Hematopoietic multipotent progenitor cell treated with erythropoietin and hydrocortisone succinate and interleukin-3 and kit ligand, for 4 days (in vitro differentiated cells): ENCODE measurements around the gene PIK3CD.
"Not testable (repeated sequence)": the region's sequence is repeated elsewhere in the genome, so short reads cannot be mapped to it uniquely, and the experiment has no call there.

Source experiments
- DNase-seq: peaks from one replicate; pipeline ENCODE4 v3.0.0-alpha.2; 2015

Gene PIK3CD

DNA sequence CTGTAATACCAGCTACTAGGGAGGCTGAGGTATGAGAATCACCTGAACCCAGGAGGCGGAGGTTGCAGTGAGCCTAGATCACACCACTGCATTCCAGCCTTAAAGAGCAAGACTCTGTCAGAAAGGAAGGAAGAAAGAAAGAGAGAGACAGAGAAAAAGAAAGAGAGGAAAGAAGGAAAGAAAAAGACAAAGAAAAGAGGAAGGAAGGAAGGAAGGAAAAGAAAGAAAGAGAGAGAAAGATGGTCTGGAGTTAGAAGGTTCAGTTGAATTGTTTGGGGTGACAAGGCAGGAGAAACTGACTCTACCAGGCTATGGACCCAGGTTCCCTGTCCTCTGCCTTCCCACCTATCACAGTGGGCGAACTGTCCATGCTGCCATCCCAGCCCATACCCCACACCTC, 27.4 kb upstream of the PIK3CD start:
- no peak for DNase-seq

DNA sequence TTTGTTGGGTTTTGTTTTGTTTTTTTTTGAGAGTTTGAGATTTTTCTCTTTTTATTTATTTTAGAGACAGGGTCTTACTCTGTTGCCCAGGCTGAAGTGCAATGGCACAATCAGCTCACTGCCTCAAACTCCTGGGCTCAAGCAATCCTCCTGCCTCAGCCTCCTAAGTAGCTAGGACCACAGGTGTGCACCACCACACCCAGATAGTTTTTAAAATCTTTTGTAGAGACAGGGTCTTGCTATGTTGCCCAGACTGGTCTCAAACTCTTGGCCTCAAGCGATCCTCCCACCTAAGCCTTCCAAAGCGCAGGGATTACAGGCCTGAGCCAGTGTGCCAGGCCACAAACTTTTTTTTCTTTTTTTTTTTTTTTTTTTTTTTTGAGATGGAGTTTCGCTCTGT, 26.5 kb upstream of the PIK3CD start:
- not testable (repeated sequence) for DNase-seq

DNA sequence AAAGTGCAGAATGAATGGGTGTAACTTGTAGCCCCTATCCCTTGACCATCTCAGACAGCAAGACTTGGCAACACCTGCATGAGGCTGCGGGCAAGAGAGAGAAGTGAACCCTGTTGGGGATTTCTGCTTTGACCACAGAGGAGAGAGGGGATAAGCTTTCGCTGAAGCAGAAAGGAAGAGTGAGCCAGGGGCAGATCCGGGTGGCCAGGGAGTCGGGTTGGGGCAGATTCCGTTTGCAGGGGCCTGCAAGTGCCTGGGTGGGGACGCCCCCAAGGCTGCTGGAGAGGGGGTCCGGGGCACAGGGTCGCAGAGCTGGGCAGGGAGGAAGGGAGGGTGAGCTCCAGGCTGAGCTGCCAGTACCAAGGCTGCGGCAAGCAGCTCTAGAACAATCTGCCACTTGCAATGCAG, 25.3 kb upstream of the PIK3CD start:
- peak; percentile 37 for DNase-seq

DNA sequence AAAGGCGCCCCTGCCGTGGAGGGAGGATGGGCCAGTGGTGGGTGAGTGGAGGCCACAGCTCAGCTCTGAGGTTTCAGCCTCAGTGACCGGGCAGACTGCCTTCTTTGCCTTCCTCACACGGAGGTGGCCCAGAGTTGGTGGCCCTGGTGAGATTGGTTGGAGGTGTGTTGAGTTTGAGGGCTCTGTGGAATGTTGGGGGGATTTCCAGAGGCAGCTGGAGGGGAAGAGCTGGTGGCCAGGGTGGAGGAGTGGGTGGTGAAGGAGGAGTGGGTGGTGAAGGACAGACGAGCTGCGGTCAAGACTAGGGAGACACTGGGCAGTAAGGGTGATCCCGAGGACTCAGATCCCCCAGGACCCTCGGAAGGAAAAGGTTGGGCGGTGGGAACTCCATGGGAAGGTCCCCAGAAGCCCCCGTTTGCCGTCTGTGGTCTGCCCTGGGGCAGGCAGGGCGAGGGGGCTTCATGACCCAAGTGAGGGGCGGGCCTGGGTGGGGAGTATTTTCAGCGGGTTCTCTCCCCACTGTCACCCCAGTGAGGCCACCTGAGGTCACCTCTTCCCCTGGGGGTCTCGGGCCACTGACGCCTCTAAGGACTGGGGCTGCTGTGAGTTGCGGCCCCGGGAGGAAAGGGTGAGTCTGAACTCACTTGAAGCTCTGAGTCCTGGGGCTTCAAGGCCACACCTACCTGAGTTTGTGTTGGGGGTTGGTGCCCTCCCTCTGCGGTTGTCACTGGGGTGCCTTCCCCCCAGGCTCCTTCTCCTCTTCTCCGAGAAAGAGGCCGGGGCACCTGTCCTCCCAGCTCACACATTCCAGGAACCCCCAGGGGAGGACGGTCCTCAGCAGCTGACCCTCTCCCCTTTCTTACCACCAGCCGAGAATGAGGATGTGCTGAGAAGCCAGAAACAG, 22.7 kb upstream of the PIK3CD start:
- DNase-seq = peak; percentile 54

DNA sequence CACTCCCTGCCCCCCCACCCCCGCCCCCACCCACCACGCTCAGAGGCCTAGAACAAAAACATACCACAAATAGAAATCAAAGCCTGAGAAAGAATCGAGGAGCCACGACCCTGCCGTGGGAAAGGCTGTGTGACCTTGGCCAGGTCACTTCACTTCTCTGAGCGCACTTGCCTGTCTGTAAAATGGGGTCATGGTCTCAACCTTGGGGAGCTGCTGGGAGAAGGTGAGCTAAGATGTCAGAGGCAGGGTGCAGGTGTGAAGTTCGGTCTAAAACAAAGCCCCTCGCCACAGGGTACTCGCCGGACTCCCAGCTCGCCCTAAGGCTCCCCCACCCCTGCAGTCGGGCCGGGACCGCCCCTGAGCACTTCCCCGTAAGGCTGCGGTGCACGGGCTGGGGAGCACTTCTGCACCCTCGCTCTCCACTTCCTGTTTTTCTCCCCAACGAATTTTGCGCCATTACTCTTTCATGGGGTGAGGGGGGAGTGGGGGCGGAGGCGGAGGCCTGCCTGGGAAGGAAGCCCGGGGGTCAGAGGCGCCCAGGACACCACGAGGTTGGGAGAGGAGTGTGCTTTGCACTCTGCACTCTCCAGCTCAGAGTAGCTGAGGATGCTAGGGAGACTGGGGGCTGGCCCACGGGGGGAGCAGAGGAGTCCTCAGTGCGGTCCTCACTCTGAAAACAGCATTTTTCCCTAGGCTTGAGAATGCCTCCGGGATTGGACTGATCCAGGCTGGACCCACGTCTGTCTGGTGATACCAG, 21.9 kb upstream of the PIK3CD start:
- peak; percentile 93 for DNase-seq

DNA sequence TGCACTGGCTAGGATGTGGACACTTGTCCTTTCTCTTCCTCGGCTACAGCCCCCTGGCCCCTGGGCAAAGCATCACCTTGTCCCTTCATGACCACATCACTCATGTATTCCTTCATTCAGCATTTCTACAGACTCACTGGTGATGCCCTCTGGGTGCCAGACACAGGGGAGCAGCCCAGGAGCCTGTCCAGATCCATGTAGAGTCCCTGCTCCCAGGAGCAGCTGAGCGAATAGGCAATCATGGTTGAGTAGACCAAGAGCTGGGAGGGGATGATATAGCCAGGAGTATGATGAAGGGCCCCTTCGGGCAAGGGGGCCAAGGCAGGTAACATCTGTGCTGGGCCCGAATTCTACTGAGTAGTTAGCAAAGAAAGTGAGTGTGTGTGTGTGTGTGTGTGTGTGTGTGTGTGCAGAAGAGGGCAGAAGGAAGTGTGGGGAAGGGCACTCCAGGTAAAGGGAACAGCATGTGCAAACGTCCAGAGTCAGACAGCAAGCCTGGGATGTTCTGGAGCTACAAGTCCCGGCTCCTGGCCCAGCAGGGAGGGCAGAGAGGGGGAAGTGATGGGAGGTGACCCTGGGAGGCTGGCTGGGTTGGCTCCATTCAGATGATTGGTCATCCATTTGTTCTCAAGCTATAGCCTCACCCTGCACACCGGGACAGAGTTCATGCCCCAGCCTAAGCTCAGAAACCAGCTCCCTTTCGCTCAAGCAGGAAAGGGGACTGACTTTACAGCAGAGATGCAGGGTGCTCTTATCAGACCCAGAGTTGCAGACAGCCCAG, 21.0 kb upstream of the PIK3CD start:
- DNase-seq = no peak

DNA sequence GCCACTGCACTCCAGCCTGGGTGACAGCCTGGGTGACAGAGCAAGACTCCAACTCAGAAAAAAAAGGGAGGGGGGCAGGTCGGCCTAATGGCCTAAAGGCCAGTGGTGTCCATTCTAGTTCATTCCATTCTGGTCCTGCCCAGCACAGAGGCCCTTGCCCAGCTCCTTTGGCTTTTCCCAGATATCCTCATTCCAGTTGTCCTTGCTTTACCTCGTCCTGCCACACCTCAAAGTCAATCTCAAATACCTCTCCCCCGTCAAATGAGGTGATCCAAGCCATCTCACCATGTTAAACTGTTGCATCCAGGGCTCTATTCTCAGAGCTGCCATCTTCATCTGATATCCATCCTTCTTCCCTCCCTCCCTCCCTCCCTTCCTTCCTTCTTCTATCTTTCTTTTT, 19.9 kb upstream of the PIK3CD start:
- no peak for DNase-seq

DNA sequence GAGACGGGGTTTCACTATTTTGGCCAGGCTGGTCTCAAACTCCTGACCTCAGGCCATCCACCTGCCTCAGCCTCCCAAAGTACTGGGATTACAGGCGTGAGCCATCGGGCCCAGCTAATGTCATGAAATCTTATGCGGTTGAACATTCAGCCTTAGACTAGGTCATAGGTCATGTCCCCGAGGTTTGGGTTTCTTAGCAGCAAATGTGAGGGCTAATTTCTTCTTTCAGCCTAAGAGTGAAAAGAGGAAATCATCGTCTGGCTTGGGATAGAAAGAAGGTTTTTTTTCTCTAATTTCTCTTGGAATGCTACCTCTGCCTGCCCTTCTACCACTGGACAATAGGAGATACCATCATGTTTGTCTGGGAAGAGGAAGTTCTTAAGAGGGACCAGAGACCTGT, 18.0 kb upstream of the PIK3CD start:
- no peak for DNase-seq

DNA sequence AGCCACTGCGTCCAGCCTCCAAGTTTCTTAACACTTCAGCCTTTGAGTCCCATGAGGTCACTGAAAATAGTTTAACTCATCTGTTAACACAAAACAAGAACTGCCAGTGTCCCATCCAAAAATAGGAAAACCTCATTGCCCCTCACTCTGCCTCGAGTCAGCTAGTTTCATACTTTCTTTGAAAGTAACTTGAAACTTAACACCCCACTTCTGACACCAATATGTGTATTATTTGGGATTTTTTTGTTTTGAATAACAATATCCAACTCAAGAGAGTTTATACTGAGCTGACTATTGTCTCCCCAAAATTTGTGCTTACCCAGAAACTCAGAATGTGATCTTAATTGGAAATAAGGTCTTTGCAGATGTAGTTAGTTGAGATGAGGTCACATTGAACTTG, 16.9 kb upstream of the PIK3CD start:
- DNase-seq = no peak

DNA sequence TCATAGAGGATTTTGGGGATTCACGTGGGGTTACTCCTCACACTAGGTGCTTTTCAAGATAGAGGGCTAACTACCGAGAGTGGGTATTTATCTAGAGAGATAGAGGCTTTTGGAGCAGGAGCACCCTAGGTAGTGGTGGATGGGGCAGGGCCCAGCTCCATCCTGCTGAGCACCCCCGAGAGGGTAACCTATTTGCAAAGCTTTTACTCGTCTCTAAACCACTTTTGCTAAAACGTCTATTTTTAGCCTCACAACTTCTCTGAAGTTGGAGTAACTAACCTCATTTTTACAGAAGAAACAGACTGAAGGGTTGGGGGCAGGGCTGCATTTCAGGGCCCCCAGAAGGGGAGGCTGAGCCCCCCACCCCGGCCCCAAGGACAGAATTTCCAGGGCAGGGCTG, 12.3 kb upstream of the PIK3CD start:
- DNase-seq = no peak

DNA sequence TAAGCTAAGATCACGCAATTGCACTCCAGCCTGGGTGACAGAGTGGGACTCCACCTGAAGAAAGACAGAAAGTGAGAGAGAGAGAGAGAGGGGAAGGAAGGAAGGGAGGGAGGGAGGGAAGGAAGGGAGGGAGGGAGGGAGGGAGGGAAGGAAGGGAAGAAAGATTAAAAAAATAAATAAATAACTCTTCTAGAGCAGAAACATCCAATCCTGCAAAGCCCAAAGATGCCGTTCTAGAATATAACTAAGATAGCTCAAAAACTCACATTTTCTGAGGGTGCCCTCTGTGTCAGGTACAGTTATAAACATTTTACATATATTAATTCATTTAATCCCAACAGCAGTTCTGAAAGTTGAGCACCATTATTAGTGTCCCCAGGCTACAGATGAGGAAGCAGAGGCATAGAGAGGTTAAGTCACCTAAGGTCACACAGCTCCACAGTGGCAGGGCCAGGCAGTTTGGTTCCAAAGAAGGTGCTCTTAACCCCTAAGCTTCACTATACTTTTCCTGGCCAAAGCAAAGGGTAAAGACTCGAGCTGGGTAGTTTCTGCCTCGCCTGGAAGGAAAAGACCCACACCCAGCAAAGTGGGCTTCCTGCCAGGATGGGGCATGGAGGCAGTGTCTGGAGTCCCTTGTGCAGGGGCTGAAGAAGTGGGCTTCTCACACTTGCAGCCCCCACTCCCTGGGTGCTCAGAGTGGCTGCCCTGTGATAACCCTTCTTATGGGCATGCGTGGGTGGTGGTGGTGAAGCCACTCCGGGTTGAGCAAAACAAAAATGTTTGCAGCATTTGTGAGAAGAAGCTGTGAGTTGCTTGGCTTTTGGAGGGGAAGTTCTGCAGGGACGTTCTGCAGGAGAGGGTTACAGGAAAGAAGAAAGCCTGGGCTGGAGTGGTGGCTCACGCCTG, 7.9 kb upstream of the PIK3CD start:
- DNase-seq = peak; percentile 41

DNA sequence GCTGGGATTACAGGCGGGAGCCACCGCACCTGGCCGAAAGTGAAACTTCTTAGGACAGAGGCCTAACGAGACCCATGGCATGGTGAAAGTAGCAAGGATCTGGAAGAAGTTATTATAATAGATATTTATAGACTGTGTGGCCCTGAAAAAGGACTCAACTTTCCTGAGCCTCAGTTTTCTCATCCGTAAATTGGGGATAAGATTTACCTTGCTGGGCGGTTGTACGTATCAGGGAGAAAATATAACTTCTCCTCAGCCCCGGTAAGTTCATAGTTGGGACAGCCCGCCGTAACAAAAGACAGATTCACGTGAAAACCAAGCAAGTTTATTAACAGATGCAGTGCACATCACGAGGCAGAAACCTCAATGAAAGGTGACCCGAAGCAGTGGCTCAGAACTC, 5.5 kb upstream of the PIK3CD start:
- no peak for DNase-seq

DNA sequence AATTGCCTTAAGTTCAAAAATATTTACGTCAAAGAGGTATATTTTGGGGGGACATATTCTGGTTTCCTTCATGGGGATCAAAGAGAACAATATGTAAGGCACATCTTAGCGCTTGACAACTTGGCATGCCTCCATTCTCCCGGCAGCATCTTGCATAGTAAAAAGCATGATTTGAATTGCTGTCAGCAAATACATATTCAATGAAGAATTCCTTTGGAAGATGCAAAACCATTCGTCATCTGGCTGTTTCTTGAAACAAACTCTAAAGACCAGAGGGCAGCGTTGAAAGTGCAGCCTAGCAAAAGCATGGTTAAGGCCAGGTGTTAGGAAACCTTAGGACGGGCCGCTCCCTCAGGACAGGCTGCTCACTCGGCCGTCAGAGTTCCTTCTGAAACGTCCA, 3.4 kb upstream of the PIK3CD start:
- DNase-seq = no peak

DNA sequence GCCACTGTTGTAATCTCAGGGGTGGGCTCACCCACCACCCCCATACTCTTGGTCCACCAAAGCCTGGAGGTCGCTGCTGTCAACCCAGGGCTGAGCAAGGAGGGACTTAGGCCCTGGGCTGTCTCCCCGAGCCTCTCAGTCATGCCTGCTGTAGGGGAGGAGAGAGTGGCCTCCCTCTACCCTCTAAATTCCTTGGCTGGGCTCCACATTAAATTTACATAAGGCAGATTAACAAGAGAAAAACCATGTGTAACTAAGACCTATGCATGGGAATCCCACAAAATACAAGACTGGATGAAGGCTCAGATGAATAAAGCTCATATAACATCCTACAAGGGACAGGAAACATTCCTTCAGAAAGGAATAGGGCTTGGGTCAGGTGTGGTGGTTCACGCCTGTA, 1.8 kb upstream of the PIK3CD start:
- DNase-seq = no peak

DNA sequence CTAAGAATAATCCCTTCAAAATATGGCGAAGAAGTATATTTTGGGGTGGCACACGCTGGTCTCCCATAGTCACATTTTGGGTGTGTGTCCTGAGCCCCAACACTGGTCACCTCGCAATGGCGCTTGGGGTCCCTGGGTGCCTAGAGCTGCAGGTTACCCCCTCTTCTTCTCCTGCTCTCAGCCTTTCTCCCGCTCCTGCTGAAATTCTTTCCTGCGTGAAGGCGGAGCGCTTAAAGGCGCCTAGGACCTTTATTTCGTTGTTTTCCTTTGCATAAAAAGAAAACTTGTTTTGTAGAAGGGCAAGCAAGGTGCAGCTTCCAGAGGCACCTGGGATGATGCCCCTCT, 339 bp upstream of the PIK3CD start:
- no peak for DNase-seq

DNA sequence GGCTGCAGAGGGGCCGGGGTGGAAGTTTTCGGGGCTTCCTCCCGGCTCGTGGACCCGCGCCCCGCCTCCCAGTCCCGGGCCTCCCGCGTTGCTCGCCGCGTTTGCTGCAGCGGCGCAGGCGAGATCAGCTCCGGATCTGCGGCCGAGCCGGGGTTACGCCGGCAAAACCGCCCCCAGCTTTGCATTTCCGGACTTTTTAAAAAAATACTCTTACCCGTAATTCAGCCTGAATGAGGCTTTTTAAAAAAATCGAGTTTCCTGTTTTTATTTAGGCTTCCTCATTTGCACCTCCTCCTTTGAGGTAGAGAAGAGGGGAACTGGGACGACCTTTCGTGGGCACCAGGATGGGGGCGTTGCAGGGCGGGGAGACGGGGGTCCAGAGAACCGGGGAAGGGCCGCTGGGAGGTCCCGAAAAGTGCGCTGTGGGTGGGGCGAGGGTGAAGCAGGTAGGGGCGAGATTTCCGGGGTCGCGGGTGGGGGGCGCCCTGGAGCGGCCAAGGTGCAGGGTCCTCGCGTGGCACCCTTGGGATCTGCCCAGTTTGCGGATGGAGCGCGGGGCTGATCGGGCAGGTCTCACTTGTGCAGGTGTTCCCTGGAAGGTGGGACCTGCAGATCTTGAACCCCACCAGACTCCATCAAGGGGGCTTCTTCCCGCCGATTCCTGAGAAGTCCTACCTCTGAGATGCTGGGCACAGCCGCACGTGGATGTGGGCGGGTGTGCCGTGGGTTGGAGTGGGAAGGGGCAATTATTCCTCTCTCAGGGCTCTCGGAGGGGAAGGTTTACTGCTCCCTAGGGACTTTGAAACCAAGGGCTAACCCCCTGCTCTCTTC, 1.1 kb downstream of the PIK3CD start:
- peak; percentile 82 for DNase-seq

DNA sequence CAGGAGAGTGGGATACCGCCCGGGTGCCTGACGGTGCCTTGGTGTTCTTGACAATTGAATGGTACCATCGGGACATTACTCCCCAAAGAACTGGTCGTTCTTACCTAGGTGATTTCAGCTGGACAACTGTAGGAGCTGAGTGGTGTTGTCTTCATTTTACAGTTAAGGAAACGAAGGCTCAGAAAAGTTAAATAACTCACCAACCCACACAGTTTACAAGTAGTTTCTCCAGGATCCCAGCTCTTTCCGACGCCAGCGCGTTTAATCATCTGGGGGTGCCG, 1.6 kb downstream of the PIK3CD start:
- no peak for DNase-seq

DNA sequence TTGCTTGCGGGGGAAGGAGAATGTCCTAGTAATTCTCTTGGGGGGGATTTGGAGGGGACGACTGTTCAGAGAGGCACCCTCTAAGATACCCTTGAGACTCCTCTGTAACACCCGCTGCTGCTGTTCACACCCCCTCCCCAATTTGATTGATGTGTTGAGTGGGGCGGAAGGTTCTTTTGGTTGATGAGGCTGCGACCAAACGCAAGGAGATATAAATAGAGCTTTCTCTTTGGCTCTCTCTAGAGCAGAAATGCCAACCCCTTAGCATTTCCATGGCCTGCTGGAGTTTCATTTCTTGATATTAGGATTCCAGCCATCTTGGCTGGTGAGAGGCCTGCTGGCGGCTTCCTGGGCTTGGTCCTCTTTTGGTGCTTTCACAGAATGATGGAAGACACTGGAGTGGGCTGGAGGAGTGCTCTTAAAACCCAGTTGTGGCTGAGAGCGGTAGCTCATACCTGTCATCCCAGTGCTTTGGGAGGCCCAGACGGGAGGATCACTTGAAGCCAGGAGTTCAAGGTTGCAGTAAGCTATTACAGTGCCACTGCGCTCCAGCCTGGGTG, 2.0 kb downstream of the PIK3CD start:
- DNase-seq = no peak

DNA sequence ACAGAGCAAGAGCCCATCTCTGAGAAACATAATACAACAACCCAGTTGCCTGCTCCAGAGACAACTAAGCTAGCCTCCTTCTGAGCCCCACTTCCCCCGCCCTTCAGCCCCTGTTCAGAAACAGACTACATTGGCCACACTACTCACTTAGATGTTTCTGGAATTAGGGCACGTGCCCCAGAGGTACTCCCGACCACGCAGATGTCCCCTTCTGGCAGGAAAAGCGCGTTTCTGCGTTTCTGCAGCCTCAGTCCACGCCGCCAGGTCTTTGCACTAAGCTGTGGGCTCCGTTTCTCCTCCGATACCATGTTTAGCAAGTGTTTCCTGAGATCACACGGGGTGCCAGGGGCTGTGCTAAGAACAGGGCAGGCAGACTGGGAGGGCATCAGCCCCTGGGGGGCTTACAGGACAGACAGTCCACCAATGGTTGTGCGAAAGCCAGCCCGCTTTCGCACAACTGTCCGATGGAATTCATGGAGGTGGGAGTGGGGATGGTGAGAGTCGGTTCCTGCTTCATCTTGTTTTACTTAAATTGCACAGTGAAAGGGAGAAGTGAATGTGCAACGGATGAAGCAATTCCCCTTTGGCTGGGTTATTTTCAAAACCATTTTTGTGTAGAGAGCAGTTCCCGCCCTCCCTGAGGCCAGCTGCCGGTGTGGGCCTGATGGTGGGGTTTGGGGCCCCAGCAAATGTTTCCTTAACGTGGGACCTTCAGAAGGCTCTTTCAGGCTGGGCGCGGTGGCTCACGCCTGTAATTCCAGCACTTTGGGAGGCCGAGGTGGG, 2.7 kb downstream of the PIK3CD start:
- peak; percentile 76 for DNase-seq

DNA sequence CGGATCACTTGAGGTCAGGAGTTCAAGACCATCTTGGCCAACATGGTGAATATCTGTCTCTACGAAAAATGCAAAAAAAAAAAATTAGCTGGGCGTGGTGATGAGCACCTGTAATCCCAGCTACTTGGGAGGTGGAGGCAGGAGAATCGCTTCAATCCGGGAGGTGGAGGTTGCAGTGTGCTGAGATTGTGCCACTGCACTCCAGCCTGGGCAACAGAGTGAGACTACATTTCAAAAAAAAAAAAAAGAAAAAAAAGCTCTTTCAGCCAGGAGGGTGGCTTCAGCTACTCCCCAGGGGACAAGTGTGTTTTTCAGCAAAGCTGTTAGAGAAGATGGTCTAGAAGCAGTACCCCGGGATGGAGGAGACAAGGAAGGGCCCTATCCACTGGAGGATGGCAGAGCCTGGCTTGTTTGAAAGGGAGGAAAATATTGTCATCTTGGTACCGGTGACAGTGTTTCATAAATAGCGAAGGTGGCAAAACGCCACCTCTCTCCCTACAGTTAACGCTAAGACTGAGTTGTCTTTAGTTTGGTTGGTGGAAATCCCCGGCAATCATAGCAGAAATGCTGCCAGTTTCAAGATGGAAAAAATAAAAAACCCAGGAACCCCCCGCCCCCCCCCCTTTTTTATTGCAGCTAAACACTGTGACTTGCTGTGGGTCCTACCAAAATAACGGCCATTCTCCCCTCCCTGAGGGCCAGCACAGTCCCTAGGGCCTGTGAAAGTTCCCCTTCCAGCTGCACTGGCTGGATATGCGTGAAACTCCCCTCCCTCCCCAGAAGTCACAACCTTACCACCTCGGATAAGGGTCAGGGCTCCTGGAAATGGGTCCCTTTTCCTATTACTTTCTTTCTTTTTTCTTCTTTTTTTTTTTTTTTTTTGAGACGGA, 3.5 kb downstream of the PIK3CD start:
- DNase-seq = no peak
